ENCODE data around the gene TNIP3. TPM values are rescaled to one million over a fixed set of nuclear protein-coding genes. Genes with fewer than 3 reads are reported as not detected.

The TNIP3 gene
- total RNA-seq, 1 donor from 2014 or later, result 4.9 TPM

DNA sequence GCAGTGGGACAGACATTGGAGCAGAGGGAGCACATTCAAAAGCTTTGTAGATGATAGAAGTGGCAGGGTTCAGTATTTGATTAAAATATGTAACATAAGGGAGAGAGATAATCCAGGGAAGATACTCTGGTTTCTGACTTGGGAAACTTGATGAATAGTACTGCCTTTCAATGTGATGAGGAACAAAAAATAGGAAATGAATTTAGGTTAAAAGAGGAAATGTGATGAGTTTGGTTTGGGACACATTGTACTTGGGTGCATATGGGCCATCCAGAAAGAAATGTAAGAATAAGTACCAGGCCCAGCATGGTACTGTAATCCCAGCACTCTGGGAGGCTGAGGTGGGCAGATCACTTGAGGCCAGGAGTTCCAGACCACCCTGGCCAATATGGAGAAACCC is 70.9 kb downstream of the TNIP3 start:
- no peak for DNase-seq (ENCODE audit: extremely low read depth, low read depth, low spot score)

- DNase-seq (ENCODE audit: extremely low read depth, low read depth, low spot score), result no peak
Measured at GRCh38 chr4:121091941-121092340, 72.2 kb downstream of the TNIP3 start.

DNA sequence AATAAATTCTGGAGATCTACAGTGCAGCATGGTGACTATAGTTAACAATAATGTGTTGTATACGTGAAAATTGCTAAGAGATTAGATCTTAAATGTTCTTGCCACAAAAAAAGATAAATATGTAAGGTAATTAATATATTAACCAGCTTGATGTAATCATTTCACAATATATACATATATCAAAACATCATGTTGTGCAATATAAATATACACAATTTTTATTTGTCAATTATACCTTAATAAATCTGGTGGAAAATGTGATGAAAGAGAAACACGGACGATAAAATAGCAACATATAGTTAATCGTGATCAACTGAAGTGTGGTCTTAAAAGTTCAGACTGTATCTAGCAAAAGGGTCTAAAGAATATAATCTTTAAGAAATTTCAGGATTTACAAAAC is 75.3 kb downstream of the TNIP3 start:
- no peak for DNase-seq (ENCODE audit: extremely low read depth, low read depth, low spot score)

Other genes with a start within 250 kb of the TNIP3 start
- 2.5 and 6.9 TPM in 2 replicates for gene PRDM5, start 241.6 kb downstream of the TNIP3 start, total RNA-seq
- gene NDNF, start 91.8 kb downstream of the TNIP3 start, total RNA-seq, result 0.70 TPM in 1 of 2 replicates, not detected in the other
- gene QRFPR, start 216.7 kb upstream of the TNIP3 start, total RNA-seq, result not detected in 2 replicates